Panc1 (cell line): Measurements from ENCODE around the gene SIK3.

Experiments used
- POLR2AphosphoS5 ChIP-seq: IDR thresholded peaks from 2 replicates; pipeline ENCODE4 v1.6.1; 2012; ENCODE audit warnings: mild to moderate bottlenecking, low read depth, low read length, moderate library complexity
- SIN3A ChIP-seq: IDR thresholded peaks from 2 replicates; pipeline ENCODE4 v1.6.1; 2012; ENCODE audit warnings: low read depth, mild to moderate bottlenecking, low read length, moderate library complexity, borderline replicate concordance; ENCODE audit not compliant: insufficient read depth
- TCF7L2 ChIP-seq: IDR thresholded peaks from 2 replicates; pipeline ENCODE4 v1.6.1; 2011; ENCODE audit warnings: mild to moderate bottlenecking, low read depth, low read length, inconsistent platforms
- TF ChIP-seq, protein P1 (sequence below): fragments of 450-650 bp; IDR thresholded peaks from 2 replicates; pipeline ENCODE4 v1.5.1; 2017; ENCODE audit warnings: mild to moderate bottlenecking
- TF ChIP-seq, protein P2 (sequence below), 2 experiments: IDR thresholded peaks; 2 replicates each; pipeline ENCODE4 v1.6.1; 2011 to 2012; ENCODE audit warnings: low read depth in 2 of 2, control low read depth in 1 of 2, low read length in 1 of 2, mild to moderate bottlenecking in 1 of 2, moderate library complexity in 1 of 2; ENCODE audit not compliant: insufficient read depth in 1 of 2

DNA sequence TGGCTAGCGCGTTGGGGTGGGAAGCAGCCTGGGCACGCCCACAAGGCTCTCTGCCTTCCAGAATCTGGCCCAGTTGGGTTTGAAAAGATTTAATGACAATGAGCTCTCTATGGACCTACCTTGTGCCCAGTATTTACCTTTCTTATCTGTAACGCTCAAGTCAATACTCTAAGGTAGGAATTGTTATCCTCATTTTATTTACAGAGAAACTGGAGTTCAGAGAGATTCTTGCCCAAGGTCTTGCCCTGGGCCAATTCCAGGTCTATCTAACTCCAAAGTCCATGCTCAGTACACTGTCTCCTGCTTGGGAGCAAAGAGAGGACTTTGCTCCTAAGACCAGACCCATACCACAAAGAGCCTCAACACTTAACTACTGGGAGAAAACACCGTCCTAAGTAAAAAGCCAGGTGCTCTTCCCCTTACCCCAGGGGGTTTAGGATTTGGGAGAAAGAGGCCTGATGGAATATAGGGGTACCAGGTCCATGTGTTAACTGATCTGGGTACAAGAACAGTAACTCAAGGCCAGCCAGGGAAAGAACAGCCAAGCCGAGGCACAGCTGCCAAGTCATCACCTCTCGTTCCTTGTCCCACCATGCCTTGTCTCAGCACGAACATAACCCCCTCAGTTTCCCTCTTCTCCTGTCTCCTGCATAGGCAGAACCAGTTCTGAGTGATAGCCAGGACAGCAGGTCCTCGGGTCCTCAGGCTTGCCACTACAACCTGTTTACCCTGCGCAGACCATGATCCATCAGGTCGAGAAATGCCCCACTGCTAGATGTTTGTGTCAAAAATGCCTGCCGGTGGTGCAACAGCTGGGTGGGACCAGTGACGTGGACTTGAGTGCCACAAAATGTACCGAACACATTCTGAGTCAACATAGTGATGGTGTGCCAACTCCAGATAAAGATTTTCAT is 289.7 kb downstream of the SIK3 start:
- TF ChIP-seq, protein P1, sequence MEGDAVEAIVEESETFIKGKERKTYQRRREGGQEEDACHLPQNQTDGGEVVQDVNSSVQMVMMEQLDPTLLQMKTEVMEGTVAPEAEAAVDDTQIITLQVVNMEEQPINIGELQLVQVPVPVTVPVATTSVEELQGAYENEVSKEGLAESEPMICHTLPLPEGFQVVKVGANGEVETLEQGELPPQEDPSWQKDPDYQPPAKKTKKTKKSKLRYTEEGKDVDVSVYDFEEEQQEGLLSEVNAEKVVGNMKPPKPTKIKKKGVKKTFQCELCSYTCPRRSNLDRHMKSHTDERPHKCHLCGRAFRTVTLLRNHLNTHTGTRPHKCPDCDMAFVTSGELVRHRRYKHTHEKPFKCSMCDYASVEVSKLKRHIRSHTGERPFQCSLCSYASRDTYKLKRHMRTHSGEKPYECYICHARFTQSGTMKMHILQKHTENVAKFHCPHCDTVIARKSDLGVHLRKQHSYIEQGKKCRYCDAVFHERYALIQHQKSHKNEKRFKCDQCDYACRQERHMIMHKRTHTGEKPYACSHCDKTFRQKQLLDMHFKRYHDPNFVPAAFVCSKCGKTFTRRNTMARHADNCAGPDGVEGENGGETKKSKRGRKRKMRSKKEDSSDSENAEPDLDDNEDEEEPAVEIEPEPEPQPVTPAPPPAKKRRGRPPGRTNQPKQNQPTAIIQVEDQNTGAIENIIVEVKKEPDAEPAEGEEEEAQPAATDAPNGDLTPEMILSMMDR: no peak
- TF ChIP-seq, protein P2, sequence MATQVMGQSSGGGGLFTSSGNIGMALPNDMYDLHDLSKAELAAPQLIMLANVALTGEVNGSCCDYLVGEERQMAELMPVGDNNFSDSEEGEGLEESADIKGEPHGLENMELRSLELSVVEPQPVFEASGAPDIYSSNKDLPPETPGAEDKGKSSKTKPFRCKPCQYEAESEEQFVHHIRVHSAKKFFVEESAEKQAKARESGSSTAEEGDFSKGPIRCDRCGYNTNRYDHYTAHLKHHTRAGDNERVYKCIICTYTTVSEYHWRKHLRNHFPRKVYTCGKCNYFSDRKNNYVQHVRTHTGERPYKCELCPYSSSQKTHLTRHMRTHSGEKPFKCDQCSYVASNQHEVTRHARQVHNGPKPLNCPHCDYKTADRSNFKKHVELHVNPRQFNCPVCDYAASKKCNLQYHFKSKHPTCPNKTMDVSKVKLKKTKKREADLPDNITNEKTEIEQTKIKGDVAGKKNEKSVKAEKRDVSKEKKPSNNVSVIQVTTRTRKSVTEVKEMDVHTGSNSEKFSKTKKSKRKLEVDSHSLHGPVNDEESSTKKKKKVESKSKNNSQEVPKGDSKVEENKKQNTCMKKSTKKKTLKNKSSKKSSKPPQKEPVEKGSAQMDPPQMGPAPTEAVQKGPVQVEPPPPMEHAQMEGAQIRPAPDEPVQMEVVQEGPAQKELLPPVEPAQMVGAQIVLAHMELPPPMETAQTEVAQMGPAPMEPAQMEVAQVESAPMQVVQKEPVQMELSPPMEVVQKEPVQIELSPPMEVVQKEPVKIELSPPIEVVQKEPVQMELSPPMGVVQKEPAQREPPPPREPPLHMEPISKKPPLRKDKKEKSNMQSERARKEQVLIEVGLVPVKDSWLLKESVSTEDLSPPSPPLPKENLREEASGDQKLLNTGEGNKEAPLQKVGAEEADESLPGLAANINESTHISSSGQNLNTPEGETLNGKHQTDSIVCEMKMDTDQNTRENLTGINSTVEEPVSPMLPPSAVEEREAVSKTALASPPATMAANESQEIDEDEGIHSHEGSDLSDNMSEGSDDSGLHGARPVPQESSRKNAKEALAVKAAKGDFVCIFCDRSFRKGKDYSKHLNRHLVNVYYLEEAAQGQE (IDR thresholded peaks at IDR 0.05; ENCODE audit: insufficient read depth in 1 of 2, low read depth in 2 of 2, low read length in 1 of 2): no peak
- TF ChIP-seq POLR2AphosphoS5 (no peak), SIN3A (no peak), TCF7L2 (no peak)
